GM10266 (cell line): ENCODE measurements around the gene COQ7.

Experiments used
- DNase-seq: peaks from one replicate; pipeline ENCODE4 v3.0.0; 2012; ENCODE audit errors: extremely low spot score
- CTCF ChIP-seq: IDR thresholded peaks from 2 replicates; pipeline ENCODE4 v1.5.1; 2012; ENCODE audit warnings: mild to moderate bottlenecking, low read depth; ENCODE audit not compliant: control insufficient read depth, insufficient read depth; ENCODE audit errors: missing control alignments

Gene COQ7

GRCh38 chr16:19040400-19040799 lies 27.0 kb upstream of the COQ7 start:
- no peak for TF ChIP-seq CTCF
- no peak for DNase-seq

GRCh38 chr16:19044769-19045168 lies 22.6 kb upstream of the COQ7 start:
- no peak for TF ChIP-seq CTCF
- DNase-seq, result no peak

- no peak for DNase-seq
- TF ChIP-seq CTCF, result no peak
Measured at GRCh38 chr16:19046062-19046461, 21.4 kb upstream of the COQ7 start.

GRCh38 chr16:19062706-19063105 lies 4.7 kb upstream of the COQ7 start:
- TF ChIP-seq CTCF, result no peak
- DNase-seq, result no peak

GRCh38 chr16:19066988-19067348 lies 446 bp upstream of the COQ7 start:
- DNase-seq, result no peak
- no peak for TF ChIP-seq CTCF

GRCh38 chr16:19068237-19068815 lies 912 bp downstream of the COQ7 start:
- no peak for TF ChIP-seq CTCF
- DNase-seq, result no peak

GRCh38 chr16:19071811-19072777 lies 4.7 kb downstream of the COQ7 start:
- DNase-seq, result peak; percentile 53
- peak; percentile 73 for TF ChIP-seq CTCF
